Right lobe of liver (tissue), 6 donors: ENCODE results near the gene TPM2. TPM values are rescaled to one million over a fixed set of nuclear protein-coding genes. Genes with fewer than 3 reads are reported as not detected.

Experiments used
- ATAC-seq, 4 donors: fragments of 200-7000 bp; cut with Tn5 transposase; one replicate each; pipeline ENCODE4 v1.9.1; 2020; ENCODE audit warnings: mild to moderate bottlenecking in 4 of 4, moderate library complexity in 4 of 4
- DNase-seq, 3 donors: peaks; one replicate each; pipeline ENCODE4 v3.0.0-alpha.2; 2020
- H3K27ac ChIP-seq, 3 donors: fragments of 200-600 bp; one replicate each; pipeline ENCODE4 v1.8.0; 2022
- H3K27me3 ChIP-seq, 2 donors: fragments of 200-600 bp; one replicate each; pipeline ENCODE4 v1.8.0; 2022
- H3K36me3 ChIP-seq, 4 donors: fragments of 200-600 bp; sonication (generic) in 1 of 4; one replicate each; pipeline versions ENCODE4 v1.5.1 to v1.8.0; 2017 to 2022; ENCODE audit warnings: control low read depth in 1 of 4
- H3K4me1 ChIP-seq, 4 donors: fragments of 200-600 bp; sonication (generic) in 1 of 4; one replicate each; pipeline versions ENCODE4 v1.5.1 to v1.8.0; 2017 to 2022; ENCODE audit warnings: control low read depth in 1 of 4
- H3K4me3 ChIP-seq, 3 donors: fragments of 200-600 bp; one replicate each; pipeline ENCODE4 v1.8.0; 2022
- H3K9me3 ChIP-seq, 4 donors: fragments of 200-600 bp; sonication (generic) in 1 of 4; one replicate each; pipeline versions ENCODE4 v1.5.1 to v1.8.0; 2017 to 2022; ENCODE audit warnings: control low read depth in 1 of 4
- POLR2A ChIP-seq: fragments of 450-650 bp; IDR thresholded peaks from one replicate; pipeline ENCODE4 v1.6.1; 2017; ENCODE audit warnings: antibody characterized with exemption, mild to moderate bottlenecking
- WGBS: methylation state at CpG from one replicate; pipeline ENCODE4 v1.1.6; 2018; ENCODE audit warnings: low coverage, low lambda C conversion rate; ENCODE audit not compliant: insufficient coverage; ENCODE audit errors: missing lambda C conversion rate; 5-methylcytosine and 5-hydroxymethylcytosine counted together
- intact Hi-C, 2 donors: fragments of 100-400 bp; cut with DNase I; formaldehyde crosslinking; loops; one replicate each; pipeline versions ENCODE4 v1.11.2 to v1.14.1; 2022
- total RNA-seq, 6 experiments: library from RNA; depleted of rRNA in 2 of 6; stranded (reverse); fragments of >200 nt in 2 of 6; fragmentation: NEBNext Ultra II Directional in 3 of 6; extraction: Animal tissue kit (Norgen Biotek cat#: 25700) in 3 of 6; gene quantifications; one replicate each; pipeline versions ENCODE4 v1.1.0 to v1.2.4, GENCODE V29; 2016 to 2023
- TF ChIP-seq, protein P1 (sequence below), 4 donors: fragments of 200-600 bp in 3 of 4; fragments of 450-650 bp in 1 of 4; IDR thresholded peaks; one replicate each; pipeline versions ENCODE4 v1.5.1 to v1.8.0; 2016 to 2022; ENCODE audit warnings: antibody characterized with exemption in 4 of 4, mild to moderate bottlenecking in 2 of 4
- donor health status: DM: no; HTN: yes; CAD: no.
- donor health status: DM: no; HTN: no; CAD: no.
- donor health status: DM: no; HTN: no; CAD: no.
- donor health status: DM: no; HTN: yes; CAD: no.
- donor health status: DM: no; HTN: yes; CAD: no.

Gene TPM2
- total RNA-seq, 6 experiments from 2014 or later, result 4.7 to 23.3 (median 12.4) TPM

- Histone ChIP-seq H3K4me1 (peaks cover 0 to 32% (median 3%) of the 10 kb centered on the region in 4 donors), H3K9me3 (no peaks in the 10 kb centered on the region)
Observed at GRCh38 chr9:35661756-35662350, 27.9 kb downstream of the TPM2 start.

GRCh38 chr9:35660966-35661415 is 28.7 kb downstream of the TPM2 start:
- no peaks in the 10 kb centered on the region for H3K9me3 ChIP-seq
- intact Hi-C loops, result loop anchor here (5.0 to 10.0 kb wide), 2 partner anchors 64 to 66 kb away; no protein-coding TSS in a partner anchor
- ATAC-seq (no peak), DNase-seq (no peak)
- H3K4me1 ChIP-seq, result peaks cover 0 to 32% (median 3%) of the 10 kb centered on the region in 4 donors
- H3K27ac ChIP-seq, result peak overlapping the region; percentile 16 to 36 (median 23)
- H3K36me3 ChIP-seq, result no peaks in the 10 kb centered on the region
- 51% methylated on average over 6 of the region's 9 CpGs for WGBS
- no peak for TF ChIP-seq POLR2A
- TF ChIP-seq, protein P1, sequence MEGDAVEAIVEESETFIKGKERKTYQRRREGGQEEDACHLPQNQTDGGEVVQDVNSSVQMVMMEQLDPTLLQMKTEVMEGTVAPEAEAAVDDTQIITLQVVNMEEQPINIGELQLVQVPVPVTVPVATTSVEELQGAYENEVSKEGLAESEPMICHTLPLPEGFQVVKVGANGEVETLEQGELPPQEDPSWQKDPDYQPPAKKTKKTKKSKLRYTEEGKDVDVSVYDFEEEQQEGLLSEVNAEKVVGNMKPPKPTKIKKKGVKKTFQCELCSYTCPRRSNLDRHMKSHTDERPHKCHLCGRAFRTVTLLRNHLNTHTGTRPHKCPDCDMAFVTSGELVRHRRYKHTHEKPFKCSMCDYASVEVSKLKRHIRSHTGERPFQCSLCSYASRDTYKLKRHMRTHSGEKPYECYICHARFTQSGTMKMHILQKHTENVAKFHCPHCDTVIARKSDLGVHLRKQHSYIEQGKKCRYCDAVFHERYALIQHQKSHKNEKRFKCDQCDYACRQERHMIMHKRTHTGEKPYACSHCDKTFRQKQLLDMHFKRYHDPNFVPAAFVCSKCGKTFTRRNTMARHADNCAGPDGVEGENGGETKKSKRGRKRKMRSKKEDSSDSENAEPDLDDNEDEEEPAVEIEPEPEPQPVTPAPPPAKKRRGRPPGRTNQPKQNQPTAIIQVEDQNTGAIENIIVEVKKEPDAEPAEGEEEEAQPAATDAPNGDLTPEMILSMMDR (IDR thresholded peaks at IDR 0.05), result peak; percentile 9 to 47 (median 37)
- no peaks in the 10 kb centered on the region for H3K27me3 ChIP-seq
- no peak overlapping the region for H3K4me3 ChIP-seq

More at GRCh38 chr9:35661756-35662350, 27.9 kb downstream of the TPM2 start:
- H3K27me3 ChIP-seq, result no peaks in the 10 kb centered on the region
- H3K27ac ChIP-seq, result peak overlapping the region; percentile 16 to 36 (median 35)
- DNase-seq (no peak), ATAC-seq (no peak)
- 36% methylated on average over 2 of the region's 3 CpGs for WGBS
- no peak overlapping the region for H3K4me3 ChIP-seq
- H3K36me3 ChIP-seq, result no peaks in the 10 kb centered on the region
- TF ChIP-seq, protein P1 (IDR thresholded peaks at IDR 0.05), result no peak
- no peak for TF ChIP-seq POLR2A
- intact Hi-C loops, result loop anchor here (5.0 to 10.0 kb wide), 2 partner anchors 63 to 65 kb away; no protein-coding TSS in a partner anchor

DNA sequence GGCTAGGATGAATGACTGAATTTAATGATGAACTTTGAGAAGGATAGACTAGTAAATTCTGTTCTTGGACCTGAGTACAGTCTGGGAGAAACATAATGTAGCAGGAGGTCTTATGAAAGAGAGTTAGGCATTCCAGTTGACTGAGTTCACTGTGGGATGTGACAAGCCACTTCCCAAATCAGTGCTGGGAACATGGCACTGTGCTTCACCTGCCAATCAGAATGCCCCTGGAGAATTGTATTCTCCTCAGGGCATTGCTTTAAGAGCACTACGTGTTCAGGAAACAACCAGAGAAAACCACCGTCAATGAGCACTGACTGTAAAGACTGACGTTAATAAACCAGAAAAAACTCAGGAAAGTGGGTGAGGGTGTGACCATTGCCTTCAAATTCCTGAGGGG is 30.4 kb downstream of the TPM2 start:
- H3K27ac ChIP-seq, result peak overlapping the region in 2 of 3 donors; percentile 95 to 96
- no peak for DNase-seq

GRCh38 chr9:35658968-35659220 is 30.8 kb downstream of the TPM2 start:
- intact Hi-C loops, result no loop called here
- peak overlapping the region; percentile 92 to 96 (median 95) for H3K27ac ChIP-seq
- peaks cover 0 to 21% (median 3%) of the 10 kb centered on the region in 4 donors for H3K4me1 ChIP-seq
- H3K27me3 ChIP-seq, result no peaks in the 10 kb centered on the region
- H3K4me3 ChIP-seq, result peak overlapping the region; percentile 85 to 90 (median 87)
- ATAC-seq (peak in 3 of 4 donors; percentile 4 to 11 (median 8)), DNase-seq (peak in 1 of 3 donors; percentile 50)
- WGBS, result 0% methylated on average over 2 of the region's 2 CpGs
- H3K36me3 ChIP-seq, result no peaks in the 10 kb centered on the region
- no peak for TF ChIP-seq POLR2A
- TF ChIP-seq, protein P1 (IDR thresholded peaks at IDR 0.05), result no peak
- H3K9me3 ChIP-seq, result no peaks in the 10 kb centered on the region

More for the DNA sequence above, 30.4 kb downstream of the TPM2 start:
- Histone ChIP-seq H3K4me3 (peak overlapping the region in 1 of 3 donors; percentile 85), H3K27me3 (no peaks in the 10 kb centered on the region), H3K36me3 (no peaks in the 10 kb centered on the region), H3K9me3 (no peaks in the 10 kb centered on the region), H3K4me1 (peaks cover 0 to 21% (median 3%) of the 10 kb centered on the region in 4 donors)
- TF ChIP-seq POLR2A, result no peak
- TF ChIP-seq, protein P1 (IDR thresholded peaks at IDR 0.05), result no peak
- ATAC-seq, result no peak
- 80% methylated on average over 3 of the region's 3 CpGs for WGBS
- intact Hi-C loops, result no loop called here
